Limb (tissue), 2 donors: ENCODE data around the gene CUL2.
A peak's percentile ranks its signal among the peaks of the same experiment; 100 is the strongest.
"Not testable (repeated sequence)": the region's sequence is repeated elsewhere in the genome, so short reads cannot be mapped to it uniquely, and the experiment has no call there.

Experiments
- DNase-seq, 2 donors: peaks; one replicate each; pipeline ENCODE4 v3.0.0-alpha.2; 2016; ENCODE audit errors: extremely low spot score in 2 of 2

The CUL2 gene

GRCh38 chr10:34981844-34982243 lies 108.3 kb downstream of the CUL2 start:
- no peak for DNase-seq

GRCh38 chr10:34979938-34980337 lies 110.2 kb downstream of the CUL2 start:
- no peak for DNase-seq

GRCh38 chr10:34978080-34978479 lies 112.1 kb downstream of the CUL2 start:
- DNase-seq, result no peak

- not testable (repeated sequence) for DNase-seq
Observed at GRCh38 chr10:34976380-34976910, 113.7 kb downstream of the CUL2 start.

GRCh38 chr10:34974364-34975065 lies 115.6 kb downstream of the CUL2 start:
- not testable (repeated sequence) for DNase-seq

- not testable (repeated sequence) for DNase-seq
Observed at GRCh38 chr10:34973757-34974156, 116.4 kb downstream of the CUL2 start.

GRCh38 chr10:34973121-34973520 lies 117.0 kb downstream of the CUL2 start:
- DNase-seq, result not testable (repeated sequence)

GRCh38 chr10:34972591-34972990 lies 117.5 kb downstream of the CUL2 start:
- not testable (repeated sequence) for DNase-seq

- not testable (repeated sequence) for DNase-seq
Observed at GRCh38 chr10:34971606-34972334, 118.4 kb downstream of the CUL2 start.

GRCh38 chr10:34969171-34969570 lies 121.0 kb downstream of the CUL2 start:
- no peak for DNase-seq

- DNase-seq, result peak; percentile 76 to 82
Observed at GRCh38 chr10:34967335-34967880, 122.7 kb downstream of the CUL2 start.

- no peak for DNase-seq
Observed at GRCh38 chr10:34966451-34966850, 123.7 kb downstream of the CUL2 start.

GRCh38 chr10:34966040-34966439 lies 124.1 kb downstream of the CUL2 start:
- no peak for DNase-seq

GRCh38 chr10:34964166-34964800 lies 125.9 kb downstream of the CUL2 start:
- DNase-seq, result no peak

- no peak for DNase-seq
Observed at GRCh38 chr10:34962866-34963265, 127.3 kb downstream of the CUL2 start.

GRCh38 chr10:34960983-34961382 lies 129.2 kb downstream of the CUL2 start:
- no peak for DNase-seq

- no peak for DNase-seq
Observed at GRCh38 chr10:34959786-34960185, 130.4 kb downstream of the CUL2 start.

GRCh38 chr10:34959321-34959720 lies 130.8 kb downstream of the CUL2 start:
- DNase-seq, result no peak
